Stimulated activated CD8-positive, alpha-beta memory T cell treated with anti-CD3 and anti-CD28 coated beads, Interleukin-7, amount 100 ng/mL, for 24 hours (primary cell): ENCODE results near the gene GAPVD1.
"Not testable (repeated sequence)": the region's sequence is repeated elsewhere in the genome, so short reads cannot be mapped to it uniquely, and the experiment has no call there.

Experiments
- DNase-seq: peaks from one replicate; pipeline ENCODE4 v3.0.0-alpha.2; 2020; ENCODE audit warnings: low read depth

GAPVD1 gene, protein sequence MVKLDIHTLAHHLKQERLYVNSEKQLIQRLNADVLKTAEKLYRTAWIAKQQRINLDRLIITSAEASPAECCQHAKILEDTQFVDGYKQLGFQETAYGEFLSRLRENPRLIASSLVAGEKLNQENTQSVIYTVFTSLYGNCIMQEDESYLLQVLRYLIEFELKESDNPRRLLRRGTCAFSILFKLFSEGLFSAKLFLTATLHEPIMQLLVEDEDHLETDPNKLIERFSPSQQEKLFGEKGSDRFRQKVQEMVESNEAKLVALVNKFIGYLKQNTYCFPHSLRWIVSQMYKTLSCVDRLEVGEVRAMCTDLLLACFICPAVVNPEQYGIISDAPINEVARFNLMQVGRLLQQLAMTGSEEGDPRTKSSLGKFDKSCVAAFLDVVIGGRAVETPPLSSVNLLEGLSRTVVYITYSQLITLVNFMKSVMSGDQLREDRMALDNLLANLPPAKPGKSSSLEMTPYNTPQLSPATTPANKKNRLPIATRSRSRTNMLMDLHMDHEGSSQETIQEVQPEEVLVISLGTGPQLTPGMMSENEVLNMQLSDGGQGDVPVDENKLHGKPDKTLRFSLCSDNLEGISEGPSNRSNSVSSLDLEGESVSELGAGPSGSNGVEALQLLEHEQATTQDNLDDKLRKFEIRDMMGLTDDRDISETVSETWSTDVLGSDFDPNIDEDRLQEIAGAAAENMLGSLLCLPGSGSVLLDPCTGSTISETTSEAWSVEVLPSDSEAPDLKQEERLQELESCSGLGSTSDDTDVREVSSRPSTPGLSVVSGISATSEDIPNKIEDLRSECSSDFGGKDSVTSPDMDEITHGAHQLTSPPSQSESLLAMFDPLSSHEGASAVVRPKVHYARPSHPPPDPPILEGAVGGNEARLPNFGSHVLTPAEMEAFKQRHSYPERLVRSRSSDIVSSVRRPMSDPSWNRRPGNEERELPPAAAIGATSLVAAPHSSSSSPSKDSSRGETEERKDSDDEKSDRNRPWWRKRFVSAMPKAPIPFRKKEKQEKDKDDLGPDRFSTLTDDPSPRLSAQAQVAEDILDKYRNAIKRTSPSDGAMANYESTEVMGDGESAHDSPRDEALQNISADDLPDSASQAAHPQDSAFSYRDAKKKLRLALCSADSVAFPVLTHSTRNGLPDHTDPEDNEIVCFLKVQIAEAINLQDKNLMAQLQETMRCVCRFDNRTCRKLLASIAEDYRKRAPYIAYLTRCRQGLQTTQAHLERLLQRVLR (N-terminal part only)

DNA sequence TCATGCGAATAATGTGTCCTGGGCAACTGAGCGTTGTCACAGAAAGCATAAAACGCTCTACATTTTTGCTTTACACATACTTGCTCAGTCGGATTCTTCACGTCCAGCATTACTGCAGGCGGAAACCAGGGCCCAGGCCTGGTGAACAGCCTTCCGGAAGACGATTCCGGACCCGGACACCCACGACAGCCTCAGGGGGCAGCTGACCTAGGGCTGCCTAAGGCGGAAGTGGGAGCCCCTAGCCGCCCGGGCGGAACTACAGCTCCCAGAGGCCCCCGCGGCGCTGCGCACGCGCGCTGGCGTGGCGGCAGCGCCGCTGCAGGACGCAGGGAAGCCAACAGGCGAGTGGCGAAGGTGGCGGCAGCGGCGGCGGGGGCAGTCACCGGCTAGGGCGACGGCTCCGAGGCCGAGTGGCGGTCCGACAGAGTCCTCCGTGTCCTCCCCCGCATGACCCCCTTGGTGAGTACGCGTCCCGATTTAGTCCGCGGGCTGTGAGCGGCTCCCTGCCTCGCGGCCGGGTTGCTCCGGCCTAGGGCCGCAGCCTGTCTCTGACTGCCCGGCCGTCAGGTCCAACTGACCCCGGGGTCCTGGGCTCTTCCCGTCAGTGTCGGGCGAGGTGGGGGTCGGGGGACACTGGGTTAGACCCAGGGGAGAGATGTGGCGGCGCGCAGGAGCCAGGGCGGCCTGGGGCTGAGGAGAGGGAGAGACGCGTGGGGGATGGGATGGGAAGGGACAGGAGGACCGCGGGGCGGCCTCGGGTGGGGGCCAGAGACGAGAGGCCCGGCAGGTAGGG lies at the start of gene GAPVD1:
Gene GAPVD1 (plus strand): TSS at position 326 of the 793 bp plus-strand sequence. CDS start 37,096 bp downstream, outside the sequence.
- peak; percentile 68 for DNase-seq

DNA sequence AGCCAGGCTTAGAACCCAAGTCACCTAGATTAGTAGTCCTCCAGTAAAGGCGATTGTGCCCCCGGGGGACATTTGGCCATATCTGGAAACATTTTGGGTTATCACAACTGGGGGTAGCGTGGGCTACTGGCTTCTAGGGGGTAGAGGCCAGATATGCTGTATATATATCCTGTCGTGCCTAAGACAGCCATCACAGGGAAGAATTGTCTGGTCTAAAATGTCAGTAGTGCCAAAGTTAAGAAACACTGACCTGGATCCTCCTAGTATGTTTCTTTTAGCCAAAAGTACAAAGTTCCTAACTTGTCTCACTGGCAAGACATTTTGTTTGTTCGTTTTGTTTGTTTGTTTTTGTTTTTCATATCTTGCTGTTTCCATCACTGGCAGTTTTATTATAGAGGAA lies 47.4 kb upstream of the GAPVD1 start:
- DNase-seq = no peak

DNA sequence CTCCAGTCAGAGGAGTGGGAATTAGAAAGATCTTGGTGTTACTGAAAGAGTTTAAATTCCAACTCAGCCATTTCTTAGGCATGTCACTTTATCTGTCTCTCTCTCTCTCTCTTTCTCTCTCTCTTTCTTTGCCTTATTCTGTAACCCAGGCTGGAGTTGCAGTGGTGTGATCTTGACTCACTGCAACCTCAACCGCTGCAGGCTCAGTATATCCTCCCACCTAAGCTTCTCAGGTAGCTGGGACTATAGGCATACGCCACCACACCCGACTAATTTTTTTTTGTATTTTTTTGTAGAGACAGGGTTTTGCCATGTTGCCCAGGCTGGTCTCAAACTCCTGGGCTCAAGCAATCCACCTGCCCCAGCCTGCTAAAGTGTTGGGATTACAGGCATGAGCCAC lies 43.0 kb upstream of the GAPVD1 start:
- no peak for DNase-seq

DNA sequence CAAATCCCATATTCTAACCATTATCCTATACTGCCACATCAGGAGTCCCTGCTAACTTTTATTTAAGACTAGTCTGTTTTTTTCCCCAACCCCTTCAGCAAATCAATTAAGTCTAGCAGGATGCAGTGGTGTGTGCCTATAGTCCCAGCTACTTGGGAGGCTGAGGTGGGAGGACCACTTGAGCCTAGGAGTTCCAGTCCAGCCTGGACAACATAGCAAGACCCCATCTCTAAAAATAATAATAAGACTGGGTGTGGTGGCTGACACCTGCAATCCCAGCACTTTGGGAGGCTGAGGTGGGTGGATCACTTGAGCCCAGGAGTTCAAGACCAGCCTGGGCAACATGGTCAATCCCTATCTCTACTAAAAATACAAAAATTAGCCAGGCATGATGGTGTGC lies 36.8 kb upstream of the GAPVD1 start:
- not testable (repeated sequence) for DNase-seq

DNA sequence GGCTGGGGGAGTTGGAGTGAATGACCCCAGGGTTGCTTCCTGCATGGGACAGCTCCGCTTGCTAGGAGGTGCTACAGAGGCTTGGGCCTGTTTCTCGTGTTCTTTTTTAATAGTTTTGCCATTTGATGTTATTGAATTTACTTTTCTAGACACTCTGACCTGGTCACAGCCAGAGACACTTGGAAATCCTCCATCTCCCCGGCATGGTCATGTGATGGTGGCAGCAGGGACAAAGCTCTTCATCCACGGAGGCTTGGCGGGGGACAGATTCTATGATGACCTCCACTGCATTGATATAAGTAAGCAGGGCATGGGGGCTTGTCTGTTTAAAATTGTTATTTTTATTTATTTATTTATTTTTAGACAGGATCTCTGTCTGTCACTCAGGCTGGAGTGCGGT lies 33.9 kb upstream of the GAPVD1 start:
- no peak for DNase-seq

DNA sequence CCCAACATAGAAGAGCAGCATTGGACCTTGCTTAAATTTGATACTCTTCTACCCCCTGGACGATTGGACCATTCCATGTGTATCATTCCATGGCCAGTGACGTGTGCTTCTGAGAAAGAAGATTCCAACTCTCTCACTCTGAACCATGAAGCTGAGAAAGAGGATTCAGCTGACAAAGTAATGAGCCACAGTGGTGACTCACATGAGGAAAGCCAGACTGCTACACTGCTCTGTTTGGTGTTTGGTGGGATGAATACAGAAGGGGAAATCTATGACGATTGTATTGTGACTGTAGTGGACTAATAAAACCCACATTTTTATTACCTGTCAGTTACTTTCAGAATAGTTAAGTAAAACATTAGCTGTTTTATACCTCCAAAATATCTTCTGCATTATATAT lies 27.9 kb upstream of the GAPVD1 start:
- no peak for DNase-seq

DNA sequence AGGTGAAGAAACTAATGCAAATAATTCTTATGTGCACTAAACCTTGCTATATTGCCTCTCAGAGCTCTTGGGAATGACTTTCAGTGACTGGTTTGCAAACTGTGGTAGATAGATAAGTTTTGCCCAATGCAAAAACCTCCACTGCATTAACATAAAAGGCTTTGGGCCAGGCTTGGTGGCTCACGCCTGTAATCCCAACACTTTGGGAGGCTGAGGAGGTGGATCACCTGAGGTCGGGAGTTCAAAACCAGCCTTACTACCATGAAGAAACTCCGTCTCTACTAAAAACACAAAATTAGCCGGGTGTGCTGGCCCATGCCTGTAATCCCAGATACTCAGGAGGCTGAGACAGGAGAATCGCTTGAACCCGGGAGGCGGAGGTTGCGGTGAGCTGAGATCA lies 27.5 kb upstream of the GAPVD1 start:
- not testable (repeated sequence) for DNase-seq

DNA sequence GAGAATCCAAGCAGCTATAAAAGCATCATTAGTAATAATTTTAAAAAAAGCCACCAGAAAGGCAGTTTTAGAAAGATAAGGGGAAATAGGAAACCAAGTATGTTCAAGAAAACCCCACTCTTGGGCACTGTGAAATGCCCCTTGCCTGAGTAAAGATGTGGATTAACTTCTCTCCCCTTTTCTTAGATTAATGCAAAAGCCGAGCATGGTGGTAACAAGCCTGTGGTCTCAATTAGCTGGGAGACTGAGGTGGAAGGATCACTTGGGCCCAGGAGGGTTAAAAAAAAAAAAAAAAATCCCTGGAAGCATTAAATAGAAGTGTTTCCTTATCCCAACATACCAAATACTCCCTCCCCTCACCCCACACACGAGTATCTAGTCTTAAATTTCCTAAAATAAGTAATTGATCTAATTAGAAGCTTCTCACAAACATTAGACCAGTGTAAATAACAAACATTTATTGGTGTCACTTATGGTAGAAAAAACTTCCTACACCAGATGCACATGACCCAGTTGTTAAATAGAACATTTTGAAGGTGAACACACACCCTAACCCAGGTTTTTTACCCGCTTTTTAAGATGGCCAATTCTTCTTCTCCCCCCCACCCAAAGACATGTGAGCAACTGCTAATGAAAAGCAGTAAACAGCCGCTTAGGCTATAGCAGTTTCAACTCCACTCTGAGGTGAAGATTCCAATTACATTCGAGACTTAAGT lies 25.7 kb upstream of the GAPVD1 start:
- DNase-seq = no peak

DNA sequence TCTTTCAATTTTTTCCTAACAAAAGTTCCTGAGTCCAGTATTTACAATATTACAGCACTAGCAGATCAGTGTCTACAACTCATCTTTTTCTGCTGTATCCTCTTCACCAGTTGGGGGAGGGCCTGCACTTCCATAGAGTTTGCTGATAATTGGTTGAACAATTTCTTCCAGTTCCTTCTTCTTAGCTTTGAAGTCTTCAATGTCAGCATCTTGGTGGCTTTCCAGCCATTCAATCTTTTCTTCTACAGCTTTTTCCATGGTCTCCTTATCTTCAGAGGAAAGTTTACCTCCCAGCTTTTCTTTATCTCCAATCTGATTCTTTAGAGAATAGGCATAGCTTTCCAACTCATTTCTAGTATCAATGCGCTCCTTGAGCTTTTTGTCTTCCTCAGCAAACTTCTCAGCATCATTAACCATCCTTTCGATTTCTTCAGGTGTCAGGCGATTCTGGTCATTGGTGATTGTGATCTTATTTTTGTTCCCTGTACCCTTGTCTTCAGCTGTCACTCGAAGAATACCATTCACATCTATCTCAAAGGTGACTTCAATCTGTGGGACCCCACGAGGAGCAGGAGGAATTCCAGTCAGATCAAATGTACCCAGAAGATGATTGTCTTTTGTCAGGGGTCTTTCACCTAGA lies 25.0 kb upstream of the GAPVD1 start:
- DNase-seq = not testable (repeated sequence)

DNA sequence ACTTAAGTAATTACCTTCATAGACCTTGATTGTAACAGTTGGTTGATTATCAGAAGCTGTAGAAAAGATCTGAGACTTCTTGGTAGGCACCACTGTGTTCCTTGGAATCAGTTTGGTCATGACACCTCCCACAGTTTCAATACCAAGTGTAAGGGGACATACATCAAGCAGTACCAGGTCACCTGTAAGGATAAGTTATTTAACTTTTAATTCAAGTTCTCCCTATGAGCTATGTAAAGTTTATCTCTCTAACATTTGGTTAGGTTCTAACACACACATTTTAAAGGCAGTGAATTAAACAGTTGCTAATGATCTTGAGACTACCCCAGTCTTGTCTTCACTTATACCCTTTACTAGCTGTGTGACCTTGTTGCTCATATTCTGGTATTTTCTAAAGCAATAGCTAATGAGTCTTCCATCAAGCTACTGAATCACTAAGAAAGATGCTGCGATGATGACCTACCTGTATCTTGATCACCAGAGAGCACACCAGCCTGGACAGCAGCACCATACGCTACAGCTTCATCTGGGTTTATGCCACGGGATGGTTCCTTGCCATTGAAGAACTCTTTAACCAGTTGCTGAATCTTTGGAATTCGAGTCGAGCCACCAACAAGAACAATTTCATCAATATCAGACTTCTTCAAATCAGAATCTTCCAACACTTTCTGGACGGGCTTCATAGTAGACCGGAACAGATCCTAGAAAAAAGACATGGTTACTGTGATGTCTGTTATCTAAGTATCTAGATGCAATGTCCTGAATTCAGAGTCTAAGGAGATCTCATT lies 23.3 kb upstream of the GAPVD1 start:
- no peak for DNase-seq

DNA sequence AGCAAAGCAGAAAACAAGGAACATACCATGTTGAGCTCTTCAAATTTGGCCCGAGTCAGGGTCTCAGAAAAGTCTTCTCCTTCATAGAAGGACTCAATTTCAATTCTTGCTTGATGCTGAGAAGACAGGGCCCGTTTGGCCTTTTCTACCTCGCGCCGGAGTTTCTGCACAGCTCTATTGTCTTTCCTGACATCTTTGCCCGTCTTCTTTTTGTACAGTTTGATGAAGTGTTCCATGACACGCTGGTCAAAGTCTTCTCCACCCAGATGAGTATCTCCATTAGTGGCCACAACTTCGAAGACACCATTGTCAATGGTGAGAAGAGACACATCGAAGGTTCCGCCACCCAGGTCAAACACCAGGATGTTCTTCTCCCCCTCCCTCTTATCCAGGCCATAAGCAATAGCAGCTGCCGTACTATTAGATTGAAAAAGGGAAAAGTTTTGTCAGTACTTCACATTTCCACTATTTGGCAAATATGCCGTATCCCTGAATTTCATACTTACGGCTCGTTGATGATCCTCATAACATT lies 22.6 kb upstream of the GAPVD1 start:
- DNase-seq = no peak

DNA sequence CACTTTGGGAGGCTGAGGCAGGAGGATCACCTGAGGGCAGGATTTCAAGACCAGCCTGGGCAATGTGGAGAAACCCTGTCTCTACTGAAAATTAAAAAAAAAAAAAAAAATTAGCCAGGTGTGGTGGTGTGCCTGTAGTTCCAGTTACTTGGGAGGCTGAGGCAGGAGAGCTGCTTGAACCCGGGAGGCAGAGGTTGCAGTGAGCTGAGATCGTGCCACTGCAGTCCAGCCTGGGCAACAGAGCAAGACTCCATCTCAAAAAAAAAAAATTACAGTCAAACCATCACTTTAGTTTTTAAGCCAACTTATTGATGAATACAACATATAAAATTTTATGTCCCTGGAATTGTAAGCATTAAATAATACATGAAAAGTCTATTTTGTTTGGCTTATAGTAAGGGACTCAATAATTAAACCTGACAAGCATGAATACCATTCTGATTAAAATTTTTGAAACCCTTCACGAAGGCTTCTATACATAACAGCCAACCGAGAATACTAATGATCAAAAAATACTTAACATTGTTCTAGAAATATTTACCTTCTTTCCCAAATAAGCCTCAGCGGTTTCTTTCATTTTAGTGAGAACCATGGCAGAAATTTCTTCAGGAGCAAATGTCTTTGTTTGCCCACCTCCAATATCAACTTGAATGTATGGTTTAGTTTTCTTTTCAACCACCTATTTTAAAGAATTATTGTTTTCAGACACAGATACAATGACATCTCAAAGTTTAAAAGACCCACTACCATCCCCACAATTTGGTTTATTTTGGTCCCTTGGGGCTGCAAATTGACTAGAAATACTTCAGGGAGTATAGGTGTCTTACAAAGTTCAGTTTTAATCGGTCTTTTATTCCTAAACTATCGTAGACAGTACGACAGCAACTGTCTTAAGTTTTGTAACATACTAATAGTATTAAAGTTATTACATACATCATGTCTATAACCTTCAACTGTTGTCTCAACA lies 21.7 kb upstream of the GAPVD1 start:
- DNase-seq = no peak

DNA sequence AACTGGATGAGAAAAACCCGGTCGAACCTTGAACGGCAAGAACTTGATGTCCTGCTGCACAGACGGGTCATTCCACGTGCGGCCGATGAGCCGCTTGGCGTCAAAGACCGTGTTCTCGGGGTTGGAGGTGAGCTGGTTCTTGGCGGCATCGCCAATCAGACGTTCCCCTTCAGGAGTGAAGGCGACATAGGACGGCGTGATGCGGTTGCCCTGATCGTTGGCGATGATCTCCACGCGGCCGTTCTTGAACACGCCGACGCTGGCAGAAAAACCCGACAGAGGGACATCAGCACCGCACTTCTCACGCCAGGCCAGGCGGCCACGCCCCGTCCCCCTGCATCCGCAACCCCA lies 21.0 kb upstream of the GAPVD1 start:
- peak; percentile 20 for DNase-seq

DNA sequence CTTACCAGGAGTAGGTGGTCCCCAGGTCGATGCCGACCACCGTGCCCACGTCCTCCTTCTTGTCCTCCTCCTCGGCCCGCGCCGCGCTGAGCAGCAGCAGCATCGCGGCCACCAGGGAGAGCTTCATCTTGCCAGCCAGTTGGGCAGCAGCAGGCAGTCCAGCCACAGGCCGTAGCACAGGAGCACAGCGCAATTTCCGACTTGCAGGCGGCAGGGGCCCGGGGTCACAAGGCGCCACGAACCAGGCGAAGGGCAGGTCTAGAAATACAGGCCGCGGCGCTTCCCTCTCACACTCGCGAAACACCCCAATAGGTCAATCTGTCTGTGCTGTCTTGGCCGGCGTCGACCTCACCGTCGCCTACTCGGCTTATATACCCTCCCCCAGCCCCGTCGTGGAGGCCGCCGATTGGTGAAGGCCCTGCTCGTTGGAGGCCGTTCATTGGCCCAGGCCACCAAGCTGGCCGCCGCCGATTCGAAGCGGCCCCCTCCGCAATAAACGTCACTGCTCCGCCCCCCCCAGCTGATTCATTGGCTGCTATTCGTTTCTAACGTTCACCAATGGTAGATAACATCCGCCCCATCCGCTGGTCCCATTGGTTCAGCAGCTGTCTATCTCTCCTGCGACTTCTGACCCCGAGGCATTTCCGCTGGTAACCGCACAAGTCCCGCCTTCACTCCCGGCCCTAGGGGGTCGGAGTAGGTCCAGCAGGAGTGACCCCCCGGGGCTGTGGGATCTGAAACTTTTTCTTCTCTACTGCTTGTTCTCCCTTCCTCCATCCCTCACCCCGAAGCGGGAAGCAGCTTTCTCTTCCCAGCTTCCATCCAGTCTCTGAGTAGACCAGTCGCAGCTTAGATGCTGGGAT lies 20.4 kb upstream of the GAPVD1 start, which contains the start of gene HSPA5:
Gene HSPA5 (minus strand): TSS at position 344 of the 863 bp plus-strand sequence. CDS start 217 bp downstream, at position 127.
- DNase-seq = peak; percentile 100

DNA sequence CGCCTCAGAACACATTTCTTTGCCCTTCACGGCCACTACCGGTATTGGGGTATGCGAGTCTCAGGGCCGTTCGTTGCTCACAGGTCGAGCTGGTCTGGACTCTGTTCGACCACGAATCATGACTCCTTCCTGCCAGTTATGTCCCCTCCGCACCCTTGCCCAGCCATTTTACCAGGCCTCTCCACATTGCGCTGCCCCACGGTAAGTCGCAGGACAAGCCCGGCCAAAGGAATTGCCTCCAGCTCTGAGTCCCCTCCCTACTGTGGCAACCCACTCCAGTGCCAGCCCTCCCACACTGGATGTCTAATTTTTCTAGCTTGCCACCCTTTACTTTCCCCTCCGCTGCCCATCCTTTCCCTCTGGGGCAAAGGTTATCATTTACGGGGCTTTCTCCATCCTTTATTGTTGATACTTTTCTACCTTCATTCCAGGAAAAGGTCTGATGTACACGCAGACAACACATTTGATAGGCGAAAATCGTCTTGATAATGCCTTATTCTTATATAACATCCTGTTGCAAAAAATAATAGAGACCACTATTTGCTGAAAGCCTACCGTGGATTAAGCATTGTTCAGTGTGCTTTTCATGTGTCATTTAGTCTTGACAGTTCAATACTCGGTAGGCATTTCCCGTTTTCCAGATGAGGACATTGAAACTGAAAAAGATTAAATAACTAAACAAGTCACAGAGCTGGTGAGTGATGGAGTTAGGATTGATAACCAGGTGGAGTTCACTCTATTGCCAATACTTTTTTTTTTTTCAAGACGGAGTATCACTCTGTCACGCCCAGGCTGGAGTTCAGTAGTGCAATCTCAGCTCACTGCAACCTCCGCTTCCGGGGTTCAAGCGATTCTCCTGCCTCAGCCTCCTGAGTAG lies 19.5 kb upstream of the GAPVD1 start:
- DNase-seq = no peak

DNA sequence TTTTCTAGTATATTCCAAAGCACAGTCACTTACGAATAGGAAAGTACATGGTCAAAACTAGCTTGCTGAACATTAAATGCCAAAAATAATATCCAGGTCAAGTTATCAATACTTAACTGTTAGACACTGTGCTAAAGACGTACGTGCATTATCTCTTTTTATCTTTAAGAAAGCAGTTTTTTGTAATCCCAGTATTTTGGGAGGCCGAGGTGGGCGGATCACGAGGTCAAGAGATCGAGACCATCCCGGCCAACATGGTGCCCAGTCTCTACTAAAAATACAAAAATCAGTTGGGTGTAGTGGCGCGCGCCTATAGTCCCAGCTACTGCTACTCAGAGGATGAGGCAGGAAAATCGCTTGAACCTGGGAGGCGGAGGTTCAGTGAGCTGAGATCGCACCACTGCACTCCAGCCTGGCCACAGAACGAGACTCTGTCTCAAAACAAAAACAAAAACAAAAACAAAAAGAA lies 17.8 kb upstream of the GAPVD1 start:
- no peak for DNase-seq
